HG02763 (cell line): Measurements from ENCODE around the gene CYP3A4.
"Not testable (repeated sequence)": the region's sequence is repeated elsewhere in the genome, so short reads cannot be mapped to it uniquely, and the experiment has no call there.

Experiments
- ATAC-seq: cut with Tn5 transposase; IDR thresholded peaks from one replicate; pipeline ENCODE4 v1.9.1; 2021; ENCODE audit warnings: mild to moderate bottlenecking, moderate library complexity; ENCODE audit not compliant: unreplicated experiment

Gene CYP3A4

GRCh38 chr7:99729486-99730237 lies 54.3 kb downstream of the CYP3A4 start:
- no peak for ATAC-seq

DNA sequence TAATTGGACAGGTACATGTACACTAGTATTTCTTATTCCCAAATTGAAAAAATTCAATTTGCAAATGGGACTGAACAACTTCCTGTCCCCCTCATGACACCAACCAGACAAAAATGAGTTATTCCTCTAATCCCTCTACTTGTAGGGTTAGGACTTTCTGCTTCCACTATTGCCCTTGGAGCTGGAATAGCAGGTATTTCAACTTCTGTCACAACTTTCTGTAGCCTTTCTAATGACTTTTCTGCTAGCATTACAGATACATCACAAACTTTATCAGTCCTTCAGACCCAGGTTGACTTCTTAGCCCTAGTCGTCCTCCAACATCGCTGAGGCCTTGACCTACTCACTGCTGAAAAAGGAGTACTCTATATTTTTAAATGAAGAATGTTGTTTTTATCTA lies 55.4 kb downstream of the CYP3A4 start:
- ATAC-seq: no peak

DNA sequence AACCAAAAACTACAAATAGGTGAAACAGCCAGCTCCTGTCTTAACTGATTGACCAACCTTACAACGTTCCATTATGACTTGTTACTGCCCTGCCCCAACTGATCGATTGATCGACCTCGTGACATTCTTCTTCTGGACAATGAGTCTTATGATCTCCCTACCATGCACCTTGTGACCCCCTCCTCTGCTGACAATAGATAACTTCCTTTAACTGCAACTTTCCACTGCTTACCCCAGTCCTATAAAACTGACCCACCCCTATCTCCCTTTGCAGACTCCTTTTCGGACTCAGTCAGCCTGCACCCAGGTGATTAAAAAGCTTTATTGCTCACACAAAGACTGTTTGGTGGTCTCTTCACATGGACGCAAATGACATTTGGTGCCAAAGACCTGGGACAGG lies 60.8 kb downstream of the CYP3A4 start:
- ATAC-seq: not testable (repeated sequence)

- ATAC-seq: no peak
Measured at GRCh38 chr7:99720800-99721595, 63.0 kb downstream of the CYP3A4 start.

DNA sequence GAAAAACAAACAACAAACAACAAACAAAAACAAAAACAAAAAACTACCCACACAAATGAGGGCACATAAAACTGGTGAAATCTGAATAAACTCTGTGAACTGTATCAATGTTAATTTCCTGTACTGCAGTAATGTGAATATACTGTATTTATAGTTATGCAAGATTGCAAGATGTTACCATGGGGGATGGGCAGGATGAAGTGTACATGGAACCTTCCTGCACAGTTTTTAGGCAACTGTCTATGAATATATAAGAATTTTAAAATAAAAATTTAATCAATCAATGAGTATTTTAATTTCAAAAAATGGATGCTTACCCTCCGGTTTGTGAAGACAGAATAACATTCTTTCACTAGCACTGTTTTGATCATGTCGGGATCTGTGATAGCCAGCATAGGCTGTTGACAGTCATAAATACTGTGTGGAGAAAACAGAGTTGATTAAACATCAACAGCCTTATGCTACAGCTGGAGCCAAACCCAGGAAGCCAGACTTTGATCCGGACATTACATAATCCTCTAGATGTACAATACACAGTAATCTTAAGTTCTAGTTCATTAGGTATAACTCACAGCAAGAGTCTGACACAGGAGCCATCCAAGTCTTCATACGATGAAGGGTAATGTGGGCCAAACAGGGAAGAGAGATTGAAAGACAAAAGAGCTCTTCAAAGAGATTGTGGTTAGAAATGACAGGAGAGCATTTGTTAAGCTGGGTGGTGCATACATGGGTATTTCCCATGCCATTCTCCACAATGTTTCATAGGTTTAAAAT lies 63.8 kb downstream of the CYP3A4 start:
- no peak for ATAC-seq

GRCh38 chr7:99713995-99714570 lies 69.9 kb downstream of the CYP3A4 start:
- no peak for ATAC-seq

DNA sequence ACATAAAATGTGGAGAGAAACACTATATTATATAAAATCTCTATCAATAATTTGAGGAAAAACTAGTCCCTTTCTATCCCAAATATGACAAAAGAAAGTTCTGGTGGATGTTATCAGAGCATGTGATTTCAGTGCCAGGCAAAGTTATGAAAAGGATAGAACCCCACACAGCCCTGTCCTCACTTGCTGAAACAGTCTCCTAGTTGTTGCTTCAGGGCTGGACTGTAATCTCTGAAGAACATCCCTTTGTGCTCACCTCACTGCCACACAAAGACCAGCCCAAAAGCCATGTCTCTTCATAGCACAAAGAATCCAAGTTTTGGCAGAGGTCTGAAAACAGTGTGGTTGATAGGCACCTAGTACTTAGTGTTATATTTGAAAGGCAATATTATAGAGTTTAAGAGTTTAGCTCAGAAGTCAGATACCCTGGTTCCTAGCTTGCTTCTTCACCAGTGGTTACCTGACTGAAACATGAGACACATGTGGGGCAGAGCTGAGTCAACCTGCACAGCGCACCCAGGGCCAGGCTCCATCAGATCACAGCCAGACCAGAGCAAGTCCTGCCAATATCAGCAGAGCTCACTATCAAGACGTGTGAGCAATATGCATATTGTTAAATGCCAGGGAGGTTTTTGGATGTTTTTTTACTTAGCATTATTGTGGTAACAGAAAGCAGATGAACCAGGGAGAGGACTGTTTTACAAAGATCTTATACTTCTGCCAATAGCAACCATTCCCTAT lies 74.0 kb downstream of the CYP3A4 start:
- no peak for ATAC-seq

DNA sequence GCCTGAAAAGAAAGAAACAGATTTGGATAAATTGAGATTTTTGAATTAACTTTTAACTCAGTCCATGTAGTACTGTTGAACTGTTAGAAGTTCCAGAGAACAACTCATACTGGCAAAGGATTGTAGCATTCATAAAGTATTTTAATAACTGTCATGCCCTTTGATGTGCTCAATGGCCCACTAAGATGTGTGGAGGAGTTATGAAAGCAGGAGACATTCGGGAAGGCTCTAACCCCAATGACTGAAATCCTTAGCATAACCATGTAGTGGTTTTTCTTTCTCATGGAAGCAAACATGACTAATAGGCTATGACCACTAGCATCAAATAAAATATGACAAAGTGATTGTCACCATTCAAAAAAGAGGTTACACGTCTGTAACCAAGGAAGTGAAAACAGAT lies 74.7 kb downstream of the CYP3A4 start:
- no peak for ATAC-seq

- ATAC-seq: no peak
Measured at GRCh38 chr7:99707096-99707495, 76.9 kb downstream of the CYP3A4 start.
